COR-L47 (cell line): ENCODE measurements around the gene SLC7A10.

Source experiments
- DNase-seq: peaks from one replicate; lab custom pipeline; 2025; lab: John Stamatoyannopoulos, UW

SLC7A10 gene

GRCh38 chr19:33225458-33225926 is at the start of gene SLC7A10:
Gene SLC7A10, minus strand, starts transcription at chr19:33225850. Its CDS starts 147 bp downstream, at chr19:33225703.
- DNase-seq = no peak

- DNase-seq = no peak
Observed at GRCh38 chr19:33274663-33275558, 49.3 kb upstream of the SLC7A10 start.

GRCh38 chr19:33273881-33274662 is 48.4 kb upstream of the SLC7A10 start:
- DNase-seq = no peak

GRCh38 chr19:33273065-33273736 is 47.6 kb upstream of the SLC7A10 start:
- DNase-seq = no peak

GRCh38 chr19:33271246-33272021 is 45.8 kb upstream of the SLC7A10 start:
- no peak for DNase-seq

- no peak for DNase-seq
Observed at GRCh38 chr19:33270769-33271168, 45.1 kb upstream of the SLC7A10 start.

- no peak for DNase-seq
Observed at GRCh38 chr19:33269016-33269415, 43.4 kb upstream of the SLC7A10 start.

GRCh38 chr19:33268162-33268991 is 42.7 kb upstream of the SLC7A10 start:
- DNase-seq = no peak

- DNase-seq = no peak
Observed at GRCh38 chr19:33267706-33268105, 42.1 kb upstream of the SLC7A10 start.

- no peak for DNase-seq
Observed at GRCh38 chr19:33266974-33267484, 41.4 kb upstream of the SLC7A10 start.

- no peak for DNase-seq
Observed at GRCh38 chr19:33264881-33265445, 39.3 kb upstream of the SLC7A10 start.

- DNase-seq = no peak
Observed at GRCh38 chr19:33263325-33264023, 37.8 kb upstream of the SLC7A10 start.

GRCh38 chr19:33261511-33262189 is 36.0 kb upstream of the SLC7A10 start:
- DNase-seq = no peak

- DNase-seq = no peak
Observed at GRCh38 chr19:33260628-33261418, 35.2 kb upstream of the SLC7A10 start.

- no peak for DNase-seq
Observed at GRCh38 chr19:33259539-33259938, 33.9 kb upstream of the SLC7A10 start.

GRCh38 chr19:33257828-33258227 is 32.2 kb upstream of the SLC7A10 start:
- no peak for DNase-seq

GRCh38 chr19:33256261-33256660 is 30.6 kb upstream of the SLC7A10 start:
- no peak for DNase-seq

GRCh38 chr19:33255781-33256180 is 30.1 kb upstream of the SLC7A10 start:
- no peak for DNase-seq
